ENCODE measurements around the gene SMPDL3A.

Gene SMPDL3A

GRCh38 chr6:122778302-122778701 is 10.8 kb upstream of the SMPDL3A start:
- DNase-seq, result no peak

- DNase-seq, result no peak
These were observed 9.9 kb upstream of the SMPDL3A start for GRCh38 chr6:122778985-122779661.

GRCh38 chr6:122779667-122780066 is 9.4 kb upstream of the SMPDL3A start, which contains the start of gene FABP7:
FABP7 (plus strand) TSS chr6:122779716; CDS start chr6:122779795, 79 bp downstream.
- DNase-seq, result no peak

GRCh38 chr6:122780114-122780513 is 8.9 kb upstream of the SMPDL3A start:
- no peak for DNase-seq

- DNase-seq, result no peak
These were observed 7.3 kb upstream of the SMPDL3A start for GRCh38 chr6:122781716-122782115.

- DNase-seq, result no peak
These were observed 5.7 kb upstream of the SMPDL3A start for GRCh38 chr6:122783401-122783800.

GRCh38 chr6:122785891-122786290 is 3.2 kb upstream of the SMPDL3A start:
- DNase-seq, result no peak

GRCh38 chr6:122787721-122788120 is 1.3 kb upstream of the SMPDL3A start:
- DNase-seq, result no peak

GRCh38 chr6:122788208-122788607 is 850 bp upstream of the SMPDL3A start:
- no peak for DNase-seq

- DNase-seq, result no peak
These were observed 336 bp upstream of the SMPDL3A start for GRCh38 chr6:122788663-122789181.

GRCh38 chr6:122790028-122790422 is 967 bp downstream of the SMPDL3A start:
- DNase-seq, result no peak

GRCh38 chr6:122790423-122791309 is 1.6 kb downstream of the SMPDL3A start:
- peak in 1 of 2 donors; percentile 7 for DNase-seq

- no peak for DNase-seq
These were observed 2.2 kb downstream of the SMPDL3A start for GRCh38 chr6:122791310-122791679.

- DNase-seq, result no peak
These were observed 3.7 kb downstream of the SMPDL3A start for GRCh38 chr6:122792766-122793165.

- no peak for DNase-seq
These were observed 8.5 kb downstream of the SMPDL3A start for GRCh38 chr6:122797537-122797936.

- no peak for DNase-seq
These were observed 9.1 kb downstream of the SMPDL3A start for GRCh38 chr6:122798099-122798641.

- DNase-seq, result no peak
These were observed 10.2 kb downstream of the SMPDL3A start for GRCh38 chr6:122799140-122799745.

- DNase-seq, result no peak
These were observed 11.0 kb downstream of the SMPDL3A start for GRCh38 chr6:122799916-122800686.

- no peak for DNase-seq
These were observed 11.8 kb downstream of the SMPDL3A start for GRCh38 chr6:122800906-122801305.

- DNase-seq, result no peak
These were observed 12.3 kb downstream of the SMPDL3A start for GRCh38 chr6:122801397-122801796.

- no peak for DNase-seq
These were observed 14.2 kb downstream of the SMPDL3A start for GRCh38 chr6:122803171-122803661.

GRCh38 chr6:122804962-122805485 is 16.0 kb downstream of the SMPDL3A start:
- DNase-seq, result no peak
